Mucosa of rectum (tissue), 2 donors: Measurements from ENCODE around the gene MMP8.
"Not testable (repeated sequence)": the region's sequence is repeated elsewhere in the genome, so short reads cannot be mapped to it uniquely, and the experiment has no call there.

Source experiments
- H3K27ac ChIP-seq, 2 donors: one replicate each; pipeline ENCODE4 v1.7.0; 2013; ENCODE audit warnings: inconsistent platforms in 2 of 2, low read depth in 2 of 2, low read length in 2 of 2
- H3K27me3 ChIP-seq, 2 donors: one replicate each; pipeline ENCODE4 v1.7.0; 2013; ENCODE audit warnings: low read length in 2 of 2; ENCODE audit not compliant: control insufficient read depth in 2 of 2, insufficient read depth in 2 of 2
- H3K36me3 ChIP-seq, 2 donors: one replicate each; pipeline ENCODE4 v1.7.0; 2013; ENCODE audit warnings: low read length in 2 of 2; ENCODE audit not compliant: control insufficient read depth in 2 of 2, insufficient read depth in 2 of 2
- H3K4me1 ChIP-seq, 2 donors: one replicate each; pipeline ENCODE4 v1.7.0; 2013; ENCODE audit warnings: low read length in 2 of 2, mild to moderate bottlenecking in 1 of 2; ENCODE audit not compliant: control insufficient read depth in 2 of 2, insufficient read depth in 2 of 2
- H3K4me3 ChIP-seq, 2 donors: one replicate each; pipeline ENCODE4 v1.7.0; 2013; ENCODE audit warnings: low read length in 2 of 2
- H3K9ac ChIP-seq, 2 donors: one replicate each; pipeline ENCODE4 v1.7.0; 2013; ENCODE audit warnings: low read length in 2 of 2, low read depth in 1 of 2, mild to moderate bottlenecking in 1 of 2
- H3K9me3 ChIP-seq, 2 donors: one replicate each; pipeline ENCODE4 v1.7.0; 2013; ENCODE audit warnings: low read length in 2 of 2; ENCODE audit not compliant: control insufficient read depth in 2 of 2
- donor health status: healthy.
- donor health status: Normal muscosa, but diverticular disease.

MMP8 gene

GRCh38 chr11:102757823-102758549 lies 33.2 kb upstream of the MMP8 start:
- Histone ChIP-seq H3K9me3 (no peaks in the 10 kb centered on the region), H3K27ac (peak overlapping the region in 1 of 2 donors; percentile 3), H3K36me3 (no peaks in the 10 kb centered on the region), H3K27me3 (no peaks in the 10 kb centered on the region), H3K4me3 (no peak overlapping the region), H3K4me1 (peaks cover 2% of the 10 kb centered on the region in 2 donors), H3K9ac (no peak overlapping the region)

- no peaks in the 10 kb centered on the region for H3K36me3 ChIP-seq
- H3K27ac ChIP-seq = no peak overlapping the region
- H3K4me3 ChIP-seq = no peak overlapping the region
- no peaks in the 10 kb centered on the region for H3K27me3 ChIP-seq
- no peak overlapping the region for H3K9ac ChIP-seq
- H3K4me1 ChIP-seq = peaks cover 0 to 2% of the 10 kb centered on the region in 2 donors
- H3K9me3 ChIP-seq = no peaks in the 10 kb centered on the region
These were observed 28.5 kb upstream of the MMP8 start for GRCh38 chr11:102753267-102753666.

DNA sequence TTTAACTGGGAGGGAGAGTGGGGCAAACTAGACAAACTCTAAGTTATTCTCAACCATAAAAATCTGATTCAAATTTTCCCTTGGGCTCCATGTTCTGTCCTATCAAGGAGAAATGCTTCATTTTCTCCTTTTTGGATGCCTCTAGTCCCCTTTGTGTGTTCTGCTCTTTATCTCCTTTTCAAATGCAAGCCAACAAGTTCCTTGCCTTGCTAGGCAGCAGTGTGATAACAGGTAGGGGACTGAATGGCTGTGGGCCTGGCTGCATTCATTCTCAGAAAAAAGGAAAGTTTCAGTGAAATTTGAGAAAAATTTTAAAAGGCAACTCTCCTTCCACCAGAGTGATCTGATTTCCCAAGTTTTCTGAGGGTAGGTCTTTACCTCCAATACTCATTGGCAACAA lies 26.9 kb upstream of the MMP8 start:
- Histone ChIP-seq H3K9me3 (no peaks in the 10 kb centered on the region), H3K27me3 (no peaks in the 10 kb centered on the region), H3K4me3 (no peak overlapping the region), H3K27ac (no peak overlapping the region), H3K36me3 (no peaks in the 10 kb centered on the region), H3K9ac (no peak overlapping the region), H3K4me1 (no peaks in the 10 kb centered on the region)

DNA sequence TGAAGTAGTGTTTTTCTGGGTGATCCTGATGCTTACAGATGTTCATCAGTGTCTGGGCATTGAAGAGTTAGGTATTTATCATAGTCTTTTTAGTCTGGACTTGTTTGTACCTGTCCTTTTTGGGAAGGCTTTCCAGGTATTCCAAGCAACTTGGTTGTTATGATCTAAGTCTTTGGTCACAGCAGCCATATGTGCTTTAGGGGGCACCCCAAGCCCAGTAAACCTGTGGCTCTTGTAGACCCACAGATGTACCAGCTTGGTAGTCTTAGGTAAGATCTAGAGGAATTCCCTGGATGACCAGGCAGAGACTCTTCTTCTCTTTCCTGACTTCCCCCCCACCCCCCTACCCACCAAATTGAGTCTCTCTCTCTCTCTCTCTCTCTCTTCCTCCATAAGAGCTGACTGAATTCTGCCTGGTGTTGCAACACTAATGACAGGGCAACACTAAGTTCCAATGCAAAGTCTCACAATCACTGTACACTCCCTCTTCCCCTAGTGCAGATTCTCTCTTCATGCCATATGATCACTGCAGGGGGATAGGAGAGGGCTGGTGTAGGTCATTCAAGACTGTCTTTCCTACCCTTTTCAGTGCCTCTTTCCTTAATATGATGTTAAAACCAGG lies 24.5 kb upstream of the MMP8 start:
- Histone ChIP-seq H3K4me3 (no peak overlapping the region), H3K9me3 (no peaks in the 10 kb centered on the region), H3K27me3 (no peaks in the 10 kb centered on the region), H3K27ac (no peak overlapping the region), H3K36me3 (no peaks in the 10 kb centered on the region), H3K9ac (no peak overlapping the region), H3K4me1 (no peaks in the 10 kb centered on the region)

DNA sequence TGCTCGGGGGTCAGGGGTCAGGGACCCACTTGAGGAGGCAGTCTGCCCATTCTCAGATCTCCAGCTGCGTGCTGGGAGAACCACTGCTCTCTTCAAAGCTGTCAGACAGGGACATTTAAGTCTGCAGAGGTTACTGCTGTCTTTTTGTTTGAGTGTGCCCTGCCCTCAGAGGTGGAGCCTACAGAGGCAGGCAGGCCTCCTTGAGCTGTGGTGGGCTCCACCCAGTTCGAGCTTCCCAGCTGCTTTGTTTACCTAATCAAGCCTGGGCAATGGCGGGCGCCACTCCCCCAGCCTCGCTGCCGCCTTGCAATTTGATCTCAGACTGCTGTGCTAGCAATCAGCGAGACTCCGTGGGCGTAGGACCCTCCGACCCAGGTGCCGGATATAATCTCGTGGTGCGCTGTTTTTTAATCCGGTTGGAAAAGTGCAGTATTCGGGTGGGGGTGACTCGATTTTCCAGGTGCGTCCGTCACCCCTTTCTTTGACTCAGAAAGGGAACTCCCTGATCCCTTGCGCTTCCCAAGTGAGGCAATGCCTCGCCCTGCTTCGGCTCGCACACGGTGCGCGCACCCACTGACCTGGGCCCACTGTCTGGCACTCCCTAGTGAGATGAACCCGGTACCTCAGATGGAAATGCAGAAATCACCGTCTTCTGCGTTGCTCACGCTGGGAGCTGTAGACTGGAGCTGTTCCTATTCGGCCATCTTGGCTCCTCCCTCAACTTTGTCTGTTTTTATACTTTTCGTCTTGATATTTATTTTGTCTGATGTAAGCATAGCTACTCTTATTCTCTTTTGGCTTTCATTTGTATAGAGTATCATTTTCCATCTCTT lies 22.2 kb upstream of the MMP8 start:
- H3K27me3 ChIP-seq, H3K4me1 ChIP-seq, H3K9me3 ChIP-seq, H3K27ac ChIP-seq, H3K36me3 ChIP-seq, H3K9ac ChIP-seq: not testable (repeated sequence)
- H3K4me3 ChIP-seq = peak overlapping the region in 1 of 2 donors; percentile 7

- Histone ChIP-seq H3K9ac (no peak overlapping the region), H3K36me3 (no peaks in the 10 kb centered on the region), H3K27me3 (peaks cover 0 to 3% of the 10 kb centered on the region in 2 donors)
These were observed 9.9 kb upstream of the MMP8 start for GRCh38 chr11:102734650-102735049.

GRCh38 chr11:102733232-102733875 lies 8.6 kb upstream of the MMP8 start:
- Histone ChIP-seq H3K4me1 (no peaks in the 10 kb centered on the region), H3K9me3 (no peaks in the 10 kb centered on the region), H3K9ac (no peak overlapping the region), H3K36me3 (no peaks in the 10 kb centered on the region), H3K27me3 (peaks cover 0 to 3% of the 10 kb centered on the region in 2 donors), H3K4me3 (no peak overlapping the region), H3K27ac (no peak overlapping the region)

More at GRCh38 chr11:102734650-102735049, 9.9 kb upstream of the MMP8 start:
- Histone ChIP-seq H3K9me3 (no peaks in the 10 kb centered on the region), H3K27ac (no peak overlapping the region), H3K4me3 (no peak overlapping the region), H3K4me1 (no peaks in the 10 kb centered on the region)

GRCh38 chr11:102730944-102731343 lies 6.2 kb upstream of the MMP8 start:
- not testable (repeated sequence) for H3K27ac ChIP-seq, H3K9me3 ChIP-seq, H3K36me3 ChIP-seq, H3K9ac ChIP-seq, H3K4me3 ChIP-seq, H3K27me3 ChIP-seq, H3K4me1 ChIP-seq

- Histone ChIP-seq H3K27me3 (no peaks in the 10 kb centered on the region), H3K9ac (no peak overlapping the region), H3K4me1 (no peaks in the 10 kb centered on the region), H3K36me3 (no peaks in the 10 kb centered on the region), H3K4me3 (no peak overlapping the region), H3K27ac (peak overlapping the region in 1 of 2 donors; percentile 35), H3K9me3 (no peaks in the 10 kb centered on the region)
These were observed 5.4 kb upstream of the MMP8 start for GRCh38 chr11:102729849-102730815.
